ENCODE data around the gene ITGA11. TPM values are rescaled to one million over a fixed set of nuclear protein-coding genes. Genes with fewer than 3 reads are reported as not detected.

The ITGA11 gene
- total RNA-seq, 1 donor from 2014 or later, result 193 TPM

GRCh38 chr15:68310804-68311463 is 121.0 kb downstream of the ITGA11 start:
- peaks cover 29% of the 10 kb centered on the region for H3K4me1 ChIP-seq (ENCODE audit: insufficient read depth, low read length)
- H3K9ac ChIP-seq (ENCODE audit: low read length), result no peak overlapping the region
- Mint-ChIP-seq H3K9me3 (ENCODE audit: unreplicated experiment) (no peaks in the 10 kb centered on the region), H3K36me3 (ENCODE audit: low read depth, unreplicated experiment) (peaks cover 45% of the 10 kb centered on the region), H3K4me3 (ENCODE audit: unreplicated experiment) (no peak overlapping the region), H3K4me1 (ENCODE audit: low read depth, unreplicated experiment) (peaks cover 38% of the 10 kb centered on the region), H3K27me3 (ENCODE audit: low read depth, unreplicated experiment) (no peaks in the 10 kb centered on the region), H3K27ac (ENCODE audit: unreplicated experiment) (peak overlapping the region; percentile 4)
- H3K27me3 ChIP-seq (ENCODE audit: insufficient read depth, low read length), result no peaks in the 10 kb centered on the region
- no peaks in the 10 kb centered on the region for H4K20me1 ChIP-seq (ENCODE audit: insufficient read depth, low read length)
- no peak for FAIRE-seq
- no peak for DNase-seq (ENCODE audit: low read depth)
- H2AFZ ChIP-seq (ENCODE audit: low read depth, low read length), result no peak overlapping the region
- H3K27ac ChIP-seq (ENCODE audit: low read depth, low read length), result no peak overlapping the region
- H3K79me2 ChIP-seq (ENCODE audit: insufficient read depth, low read length), result no peaks in the 10 kb centered on the region
- H3K4me2 ChIP-seq (ENCODE audit: low read length), result no peak overlapping the region
- TF ChIP-seq, protein P1, sequence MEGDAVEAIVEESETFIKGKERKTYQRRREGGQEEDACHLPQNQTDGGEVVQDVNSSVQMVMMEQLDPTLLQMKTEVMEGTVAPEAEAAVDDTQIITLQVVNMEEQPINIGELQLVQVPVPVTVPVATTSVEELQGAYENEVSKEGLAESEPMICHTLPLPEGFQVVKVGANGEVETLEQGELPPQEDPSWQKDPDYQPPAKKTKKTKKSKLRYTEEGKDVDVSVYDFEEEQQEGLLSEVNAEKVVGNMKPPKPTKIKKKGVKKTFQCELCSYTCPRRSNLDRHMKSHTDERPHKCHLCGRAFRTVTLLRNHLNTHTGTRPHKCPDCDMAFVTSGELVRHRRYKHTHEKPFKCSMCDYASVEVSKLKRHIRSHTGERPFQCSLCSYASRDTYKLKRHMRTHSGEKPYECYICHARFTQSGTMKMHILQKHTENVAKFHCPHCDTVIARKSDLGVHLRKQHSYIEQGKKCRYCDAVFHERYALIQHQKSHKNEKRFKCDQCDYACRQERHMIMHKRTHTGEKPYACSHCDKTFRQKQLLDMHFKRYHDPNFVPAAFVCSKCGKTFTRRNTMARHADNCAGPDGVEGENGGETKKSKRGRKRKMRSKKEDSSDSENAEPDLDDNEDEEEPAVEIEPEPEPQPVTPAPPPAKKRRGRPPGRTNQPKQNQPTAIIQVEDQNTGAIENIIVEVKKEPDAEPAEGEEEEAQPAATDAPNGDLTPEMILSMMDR (IDR thresholded peaks at IDR 0.05; ENCODE audit: insufficient read depth, low read depth, low read length), result no peak
- no peak for TF ChIP-seq EZH2 (IDR thresholded peaks at IDR 0.05; ENCODE audit: insufficient read depth, low read length)
- H3K9me3 ChIP-seq (ENCODE audit: insufficient read depth, low read depth, low read length), result no peaks in the 10 kb centered on the region
- H3K4me3 ChIP-seq (ENCODE audit: insufficient read depth, low read depth, low read length), result no peak overlapping the region
- H3K36me3 ChIP-seq (ENCODE audit: insufficient read depth, low read length), result peaks cover 26% of the 10 kb centered on the region

DNA sequence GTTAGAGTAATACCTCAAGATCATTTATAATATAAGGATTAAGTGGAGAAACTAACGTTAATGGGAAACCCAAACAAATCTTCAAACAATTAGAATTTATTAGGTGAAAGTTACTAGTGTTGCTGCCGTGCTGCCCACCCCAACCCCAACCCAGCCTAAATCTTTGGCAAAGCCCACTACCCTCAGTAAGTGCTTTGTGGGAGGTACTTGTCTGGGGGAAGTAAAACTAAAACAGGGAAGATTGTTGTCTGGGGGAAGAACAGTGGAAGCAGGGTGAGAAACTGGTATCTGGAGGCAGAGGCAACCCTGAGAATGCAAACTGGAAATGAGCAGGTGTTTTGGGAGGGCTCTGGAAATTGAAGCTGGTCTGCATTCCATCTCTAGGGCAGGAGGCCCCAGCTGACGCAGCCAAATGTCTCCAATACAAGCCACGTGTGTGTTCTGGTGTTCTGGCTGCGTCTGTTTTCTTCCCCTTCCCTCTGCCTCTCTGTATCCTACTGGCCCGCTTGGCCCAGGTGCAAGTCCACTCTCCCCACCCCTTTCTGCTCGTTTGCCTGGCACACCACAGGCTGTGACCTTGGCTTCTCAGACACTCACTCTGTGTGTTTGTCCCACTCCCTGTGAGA is 121.7 kb downstream of the ITGA11 start:
- peaks cover 40% of the 10 kb centered on the region for H3K4me1 Mint-ChIP-seq (ENCODE audit: low read depth, unreplicated experiment)
- no peaks in the 10 kb centered on the region for H3K27me3 Mint-ChIP-seq (ENCODE audit: low read depth, unreplicated experiment)
- H3K36me3 ChIP-seq (ENCODE audit: insufficient read depth, low read length), result peaks cover 26% of the 10 kb centered on the region
- no peaks in the 10 kb centered on the region for H3K9me3 Mint-ChIP-seq (ENCODE audit: unreplicated experiment)
- H3K4me1 ChIP-seq (ENCODE audit: insufficient read depth, low read length), result peaks cover 24% of the 10 kb centered on the region
- no peaks in the 10 kb centered on the region for H3K27me3 ChIP-seq (ENCODE audit: insufficient read depth, low read length)
- FAIRE-seq (no peak), DNase-seq (ENCODE audit: low read depth) (no peak)
- peaks cover 2% of the 10 kb centered on the region for H4K20me1 ChIP-seq (ENCODE audit: insufficient read depth, low read length)
- peak overlapping the region; percentile 4 for H3K27ac Mint-ChIP-seq (ENCODE audit: unreplicated experiment)
- H3K27ac ChIP-seq (ENCODE audit: low read depth, low read length), result no peak overlapping the region
- H3K9ac ChIP-seq (ENCODE audit: low read length), result no peak overlapping the region
- no peak overlapping the region for H2AFZ ChIP-seq (ENCODE audit: low read depth, low read length)
- no peaks in the 10 kb centered on the region for H3K79me2 ChIP-seq (ENCODE audit: insufficient read depth, low read length)
- H3K36me3 Mint-ChIP-seq (ENCODE audit: low read depth, unreplicated experiment), result peaks cover 45% of the 10 kb centered on the region
- no peak overlapping the region for H3K4me3 ChIP-seq (ENCODE audit: insufficient read depth, low read depth, low read length)
- no peak overlapping the region for H3K4me3 Mint-ChIP-seq (ENCODE audit: unreplicated experiment)
- H3K4me2 ChIP-seq (ENCODE audit: low read length), result no peak overlapping the region
- H3K9me3 ChIP-seq (ENCODE audit: insufficient read depth, low read depth, low read length), result no peaks in the 10 kb centered on the region
- TF ChIP-seq, protein P1 (IDR thresholded peaks at IDR 0.05; ENCODE audit: insufficient read depth, low read depth, low read length), result no peak
- no peak for TF ChIP-seq EZH2 (IDR thresholded peaks at IDR 0.05; ENCODE audit: insufficient read depth, low read length)

DNA sequence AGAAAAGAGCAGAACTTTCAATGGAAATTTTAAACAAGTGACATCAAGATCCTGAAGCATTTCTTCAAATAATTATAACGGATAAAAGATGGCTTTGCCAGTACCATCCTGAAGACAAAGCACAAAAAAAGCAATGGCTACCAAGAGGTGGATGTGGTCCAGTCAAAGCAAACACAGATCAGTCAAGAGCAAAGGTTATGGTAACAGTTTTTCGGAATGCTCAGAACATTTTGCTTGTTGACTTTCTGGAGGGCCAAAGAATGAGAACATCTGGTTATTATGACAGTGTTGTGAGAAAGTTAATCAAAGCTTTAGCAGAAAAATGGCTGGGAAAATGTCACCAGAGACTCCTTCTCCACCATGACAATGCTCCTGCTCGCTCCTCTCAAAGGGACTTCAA is 122.9 kb downstream of the ITGA11 start:
- Mint-ChIP-seq H3K4me1 (ENCODE audit: low read depth, unreplicated experiment) (peaks cover 41% of the 10 kb centered on the region), H3K27ac (ENCODE audit: unreplicated experiment) (peak overlapping the region; percentile 53), H3K9me3 (ENCODE audit: unreplicated experiment) (no peaks in the 10 kb centered on the region), H3K27me3 (ENCODE audit: low read depth, unreplicated experiment) (no peaks in the 10 kb centered on the region), H3K36me3 (ENCODE audit: low read depth, unreplicated experiment) (peaks cover 38% of the 10 kb centered on the region), H3K4me3 (ENCODE audit: unreplicated experiment) (no peak overlapping the region)
- Histone ChIP-seq H3K4me1 (ENCODE audit: insufficient read depth, low read length) (peaks cover 16% of the 10 kb centered on the region), H3K4me2 (ENCODE audit: low read length) (no peak overlapping the region), H3K79me2 (ENCODE audit: insufficient read depth, low read length) (no peaks in the 10 kb centered on the region), H3K9me3 (ENCODE audit: insufficient read depth, low read depth, low read length) (no peaks in the 10 kb centered on the region), H3K27me3 (ENCODE audit: insufficient read depth, low read length) (no peaks in the 10 kb centered on the region), H2AFZ (ENCODE audit: low read depth, low read length) (no peak overlapping the region), H3K9ac (ENCODE audit: low read length) (no peak overlapping the region), H3K27ac (ENCODE audit: low read depth, low read length) (no peak overlapping the region), H3K36me3 (ENCODE audit: insufficient read depth, low read length) (peaks cover 26% of the 10 kb centered on the region), H4K20me1 (ENCODE audit: insufficient read depth, low read length) (peaks cover 6% of the 10 kb centered on the region), H3K4me3 (ENCODE audit: insufficient read depth, low read depth, low read length) (no peak overlapping the region)
- no peak for DNase-seq (ENCODE audit: low read depth)
- no peak for TF ChIP-seq EZH2 (IDR thresholded peaks at IDR 0.05; ENCODE audit: insufficient read depth, low read length)
- TF ChIP-seq, protein P1 (IDR thresholded peaks at IDR 0.05; ENCODE audit: insufficient read depth, low read depth, low read length), result no peak
- FAIRE-seq, result no peak
